Fibroblast of lung (primary cell): ENCODE data around the gene PTGDS.

Source experiments
- EZH2 ChIP-seq: IDR thresholded peaks from 2 replicates; pipeline ENCODE4 v1.5.1; 2012; ENCODE audit warnings: low read length, control low read depth, mild to moderate bottlenecking; ENCODE audit errors: missing control alignments
- TF ChIP-seq, protein P1 (sequence below), 2 donors: IDR thresholded peaks in 1 of 2; conservative IDR thresholded peaks in 1 of 2; 1 replicate in 1 of 2; 2 replicates in 1 of 2; pipeline ENCODE4 v1.5.1; 2011 to 2012; ENCODE audit warnings: low read length in 2 of 2, control low read depth in 1 of 2, inconsistent platforms in 1 of 2, low read depth in 1 of 2, mild to moderate bottlenecking in 1 of 2

DNA sequence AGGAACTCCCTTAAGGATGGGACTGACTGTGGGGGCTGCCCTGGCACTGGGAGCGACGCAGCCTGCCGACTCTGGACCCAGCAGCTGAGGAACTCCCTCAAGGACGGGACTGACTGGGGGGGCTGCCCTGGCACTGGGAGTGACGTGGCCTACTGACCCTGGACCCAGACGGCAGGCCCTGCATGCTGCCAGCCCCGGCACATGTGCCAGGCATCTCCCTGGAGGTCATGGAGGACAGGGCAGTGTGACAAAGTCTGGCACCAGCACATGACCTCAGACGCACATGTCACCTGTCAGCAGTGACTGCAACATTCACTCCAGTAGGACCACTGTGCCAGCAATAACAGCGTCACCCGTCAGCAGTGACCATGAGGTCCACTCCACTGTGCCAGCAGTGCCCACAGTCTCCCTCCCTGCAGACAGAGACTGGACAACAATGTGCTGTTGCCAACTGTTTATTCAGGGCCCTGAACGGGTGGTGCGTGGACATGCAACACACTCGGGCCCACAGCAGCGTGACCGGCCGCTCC is 37.2 kb upstream of the PTGDS start:
- TF ChIP-seq, protein P1, sequence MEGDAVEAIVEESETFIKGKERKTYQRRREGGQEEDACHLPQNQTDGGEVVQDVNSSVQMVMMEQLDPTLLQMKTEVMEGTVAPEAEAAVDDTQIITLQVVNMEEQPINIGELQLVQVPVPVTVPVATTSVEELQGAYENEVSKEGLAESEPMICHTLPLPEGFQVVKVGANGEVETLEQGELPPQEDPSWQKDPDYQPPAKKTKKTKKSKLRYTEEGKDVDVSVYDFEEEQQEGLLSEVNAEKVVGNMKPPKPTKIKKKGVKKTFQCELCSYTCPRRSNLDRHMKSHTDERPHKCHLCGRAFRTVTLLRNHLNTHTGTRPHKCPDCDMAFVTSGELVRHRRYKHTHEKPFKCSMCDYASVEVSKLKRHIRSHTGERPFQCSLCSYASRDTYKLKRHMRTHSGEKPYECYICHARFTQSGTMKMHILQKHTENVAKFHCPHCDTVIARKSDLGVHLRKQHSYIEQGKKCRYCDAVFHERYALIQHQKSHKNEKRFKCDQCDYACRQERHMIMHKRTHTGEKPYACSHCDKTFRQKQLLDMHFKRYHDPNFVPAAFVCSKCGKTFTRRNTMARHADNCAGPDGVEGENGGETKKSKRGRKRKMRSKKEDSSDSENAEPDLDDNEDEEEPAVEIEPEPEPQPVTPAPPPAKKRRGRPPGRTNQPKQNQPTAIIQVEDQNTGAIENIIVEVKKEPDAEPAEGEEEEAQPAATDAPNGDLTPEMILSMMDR (conservative IDR thresholded peaks at IDR 0.05 in 1 of 2, IDR thresholded peaks at IDR 0.05 in 1 of 2; ENCODE audit: low read depth in 1 of 2, low read length in 2 of 2), result no peak
- no peak for TF ChIP-seq EZH2
